Measurements from ENCODE around the gene RAB27B.

RAB27B gene

GRCh38 chr18:54879691-54880090, 51.4 kb downstream of the RAB27B start (continued):
- TF ChIP-seq, protein P1, sequence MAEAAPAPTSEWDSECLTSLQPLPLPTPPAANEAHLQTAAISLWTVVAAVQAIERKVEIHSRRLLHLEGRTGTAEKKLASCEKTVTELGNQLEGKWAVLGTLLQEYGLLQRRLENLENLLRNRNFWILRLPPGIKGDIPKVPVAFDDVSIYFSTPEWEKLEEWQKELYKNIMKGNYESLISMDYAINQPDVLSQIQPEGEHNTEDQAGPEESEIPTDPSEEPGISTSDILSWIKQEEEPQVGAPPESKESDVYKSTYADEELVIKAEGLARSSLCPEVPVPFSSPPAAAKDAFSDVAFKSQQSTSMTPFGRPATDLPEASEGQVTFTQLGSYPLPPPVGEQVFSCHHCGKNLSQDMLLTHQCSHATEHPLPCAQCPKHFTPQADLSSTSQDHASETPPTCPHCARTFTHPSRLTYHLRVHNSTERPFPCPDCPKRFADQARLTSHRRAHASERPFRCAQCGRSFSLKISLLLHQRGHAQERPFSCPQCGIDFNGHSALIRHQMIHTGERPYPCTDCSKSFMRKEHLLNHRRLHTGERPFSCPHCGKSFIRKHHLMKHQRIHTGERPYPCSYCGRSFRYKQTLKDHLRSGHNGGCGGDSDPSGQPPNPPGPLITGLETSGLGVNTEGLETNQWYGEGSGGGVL (tag by site-specific recombination; IDR thresholded peaks at IDR 0.05), result no peak
- no peak for TF ChIP-seq ZNF10 (tag by site-specific recombination; IDR thresholded peaks at IDR 0.05)
- TF ChIP-seq ELK4 (IDR thresholded peaks at IDR 0.05; ENCODE audit: borderline replicate concordance, low read depth, low read length), result no peak
- TF ChIP-seq, protein P2, sequence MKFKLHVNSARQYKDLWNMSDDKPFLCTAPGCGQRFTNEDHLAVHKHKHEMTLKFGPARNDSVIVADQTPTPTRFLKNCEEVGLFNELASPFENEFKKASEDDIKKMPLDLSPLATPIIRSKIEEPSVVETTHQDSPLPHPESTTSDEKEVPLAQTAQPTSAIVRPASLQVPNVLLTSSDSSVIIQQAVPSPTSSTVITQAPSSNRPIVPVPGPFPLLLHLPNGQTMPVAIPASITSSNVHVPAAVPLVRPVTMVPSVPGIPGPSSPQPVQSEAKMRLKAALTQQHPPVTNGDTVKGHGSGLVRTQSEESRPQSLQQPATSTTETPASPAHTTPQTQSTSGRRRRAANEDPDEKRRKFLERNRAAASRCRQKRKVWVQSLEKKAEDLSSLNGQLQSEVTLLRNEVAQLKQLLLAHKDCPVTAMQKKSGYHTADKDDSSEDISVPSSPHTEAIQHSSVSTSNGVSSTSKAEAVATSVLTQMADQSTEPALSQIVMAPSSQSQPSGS (tag by site-specific recombination; IDR thresholded peaks at IDR 0.05; ENCODE audit: low read depth), result no peak
- TF ChIP-seq ZNF571 (tag by site-specific recombination; IDR thresholded peaks at IDR 0.05), result no peak
- no peak for TF ChIP-seq HOXA7 (CRISPR knock-in tag; IDR thresholded peaks at IDR 0.05; ENCODE audit: borderline replicate concordance)
- TF ChIP-seq, protein P3, sequence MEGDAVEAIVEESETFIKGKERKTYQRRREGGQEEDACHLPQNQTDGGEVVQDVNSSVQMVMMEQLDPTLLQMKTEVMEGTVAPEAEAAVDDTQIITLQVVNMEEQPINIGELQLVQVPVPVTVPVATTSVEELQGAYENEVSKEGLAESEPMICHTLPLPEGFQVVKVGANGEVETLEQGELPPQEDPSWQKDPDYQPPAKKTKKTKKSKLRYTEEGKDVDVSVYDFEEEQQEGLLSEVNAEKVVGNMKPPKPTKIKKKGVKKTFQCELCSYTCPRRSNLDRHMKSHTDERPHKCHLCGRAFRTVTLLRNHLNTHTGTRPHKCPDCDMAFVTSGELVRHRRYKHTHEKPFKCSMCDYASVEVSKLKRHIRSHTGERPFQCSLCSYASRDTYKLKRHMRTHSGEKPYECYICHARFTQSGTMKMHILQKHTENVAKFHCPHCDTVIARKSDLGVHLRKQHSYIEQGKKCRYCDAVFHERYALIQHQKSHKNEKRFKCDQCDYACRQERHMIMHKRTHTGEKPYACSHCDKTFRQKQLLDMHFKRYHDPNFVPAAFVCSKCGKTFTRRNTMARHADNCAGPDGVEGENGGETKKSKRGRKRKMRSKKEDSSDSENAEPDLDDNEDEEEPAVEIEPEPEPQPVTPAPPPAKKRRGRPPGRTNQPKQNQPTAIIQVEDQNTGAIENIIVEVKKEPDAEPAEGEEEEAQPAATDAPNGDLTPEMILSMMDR (tag by site-specific recombination; IDR thresholded peaks at IDR 0.05), result no peak

DNA sequence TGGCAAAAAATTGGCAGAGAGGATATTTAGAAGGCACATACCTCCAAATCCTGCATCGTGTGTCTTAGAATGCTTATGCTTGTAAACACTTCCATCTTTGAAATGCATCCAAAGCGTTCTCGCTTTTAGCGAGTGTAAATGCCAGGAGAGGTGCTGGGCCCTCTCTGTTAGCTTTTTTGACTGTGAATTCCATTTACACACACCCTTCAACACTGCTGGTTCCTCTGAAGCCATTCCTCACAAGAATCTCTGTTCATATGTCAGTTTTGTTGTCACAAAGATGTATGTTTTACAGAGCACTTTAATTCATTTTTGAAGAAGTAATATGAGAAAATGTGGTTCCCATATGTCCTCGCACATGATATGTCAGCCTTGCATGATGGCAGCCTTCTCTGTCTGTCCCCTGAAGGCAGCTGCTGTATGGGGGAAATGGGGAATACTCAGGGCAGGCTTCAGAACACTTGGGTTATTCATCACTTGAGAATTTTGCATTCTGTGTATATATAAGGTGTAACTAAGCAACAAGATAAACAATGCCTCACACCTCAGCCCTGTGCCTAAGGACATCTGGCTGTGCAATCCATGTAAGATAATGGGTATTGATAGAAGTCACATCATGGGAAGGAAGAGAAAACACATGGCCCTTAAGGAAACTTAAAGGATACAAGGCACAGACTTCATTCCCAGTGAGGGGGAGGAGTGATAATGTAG, 52.3 kb downstream of the RAB27B start:
- Histone ChIP-seq H3K36me3 (ENCODE audit: control insufficient read depth in 2 of 2, insufficient read depth in 1 of 2, low read length in 2 of 2) (no peaks in the 10 kb centered on the region), H3K9me3 (ENCODE audit: control insufficient read depth, insufficient read depth, low read depth, low read length) (no peaks in the 10 kb centered on the region), H3K4me3 (ENCODE audit: low read depth, low read length) (no peak overlapping the region), H3K4me1 (ENCODE audit: control insufficient read depth, insufficient read depth, low read length) (0 out of 2 replicates have a peak, but pooled peaks cover 2% of the 10 kb centered on the region), H3K27ac (ENCODE audit: extremely low read depth, low read depth, low read length) (no peak overlapping the region)
- no peak for TF ChIP-seq ZNF391 (tag by site-specific recombination; IDR thresholded peaks at IDR 0.05; ENCODE audit: borderline replicate concordance, low read depth)
- no peak for TF ChIP-seq KLF16 (tag by site-specific recombination; IDR thresholded peaks at IDR 0.05)
- no peak for TF ChIP-seq BCL6B (tag by site-specific recombination; IDR thresholded peaks at IDR 0.05)
- TF ChIP-seq, protein P4, sequence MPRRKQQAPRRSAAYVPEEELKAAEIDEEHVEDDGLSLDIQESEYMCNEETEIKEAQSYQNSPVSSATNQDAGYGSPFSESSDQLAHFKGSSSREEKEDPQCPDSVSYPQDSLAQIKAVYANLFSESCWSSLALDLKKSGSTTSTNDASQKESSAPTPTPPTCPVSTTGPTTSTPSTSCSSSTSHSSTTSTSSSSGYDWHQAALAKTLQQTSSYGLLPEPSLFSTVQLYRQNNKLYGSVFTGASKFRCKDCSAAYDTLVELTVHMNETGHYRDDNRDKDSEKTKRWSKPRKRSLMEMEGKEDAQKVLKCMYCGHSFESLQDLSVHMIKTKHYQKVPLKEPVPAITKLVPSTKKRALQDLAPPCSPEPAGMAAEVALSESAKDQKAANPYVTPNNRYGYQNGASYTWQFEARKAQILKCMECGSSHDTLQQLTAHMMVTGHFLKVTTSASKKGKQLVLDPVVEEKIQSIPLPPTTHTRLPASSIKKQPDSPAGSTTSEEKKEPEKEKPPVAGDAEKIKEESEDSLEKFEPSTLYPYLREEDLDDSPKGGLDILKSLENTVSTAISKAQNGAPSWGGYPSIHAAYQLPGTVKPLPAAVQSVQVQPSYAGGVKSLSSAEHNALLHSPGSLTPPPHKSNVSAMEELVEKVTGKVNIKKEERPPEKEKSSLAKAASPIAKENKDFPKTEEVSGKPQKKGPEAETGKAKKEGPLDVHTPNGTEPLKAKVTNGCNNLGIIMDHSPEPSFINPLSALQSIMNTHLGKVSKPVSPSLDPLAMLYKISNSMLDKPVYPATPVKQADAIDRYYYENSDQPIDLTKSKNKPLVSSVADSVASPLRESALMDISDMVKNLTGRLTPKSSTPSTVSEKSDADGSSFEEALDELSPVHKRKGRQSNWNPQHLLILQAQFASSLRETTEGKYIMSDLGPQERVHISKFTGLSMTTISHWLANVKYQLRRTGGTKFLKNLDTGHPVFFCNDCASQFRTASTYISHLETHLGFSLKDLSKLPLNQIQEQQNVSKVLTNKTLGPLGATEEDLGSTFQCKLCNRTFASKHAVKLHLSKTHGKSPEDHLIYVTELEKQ (tag by site-specific recombination; IDR thresholded peaks at IDR 0.05; ENCODE audit: borderline replicate concordance), result no peak
- TF ChIP-seq ZSCAN23 (tag by site-specific recombination; IDR thresholded peaks at IDR 0.05), result no peak
- no peak for TF ChIP-seq ZNF404 (tag by site-specific recombination; IDR thresholded peaks at IDR 0.05)
- no peak for TF ChIP-seq ZFHX2 (tag by site-specific recombination; conservative IDR thresholded peaks at IDR 0.05)
- ChIA-PET CTCF (interaction anchor here (0.6 kb wide), 1 partner anchor 315 kb away, joined by 3 read pairs; no protein-coding TSS in a partner anchor), POLR2A (interaction anchor here (0.7 kb wide), 1 partner anchor 8 kb away, joined by 4 read pairs; no protein-coding TSS in a partner anchor)

Data from HEK293 (cell line).